Endothelial cell of umbilical vein (primary cell): Measurements from ENCODE around the gene NF1. TPM values are rescaled to one million over a fixed set of nuclear protein-coding genes. Genes with fewer than 3 reads are reported as not detected.

Experiments used
- BruUV-seq: library from RNA; stranded (reverse); fragments of 400-500 nt; replicated peaks from 2 replicates; lab custom pipeline; 2021; lab: Mats Ljungman, UMichigan
- CTCF ChIA-PET: fragments of 300-600, 350-600 bp; sonication (Branson Sonifier 250); formaldehyde crosslinking; loops from one replicate; lab custom pipeline; 2021; ENCODE audit warnings: antibody characterized with exemption, inconsistent platforms; lab: Charles Lee
- POLR2A ChIA-PET: fragments of 300-600, 350-600 bp; sonication (Branson Sonifier 250); formaldehyde crosslinking; loops from one replicate; lab custom pipeline; 2021; ENCODE audit warnings: antibody characterized with exemption, inconsistent platforms; lab: Charles Lee
- DNase-seq: peaks from one replicate; pipeline ENCODE4 v3.0.0-alpha.2; 2011; ENCODE audit warnings: low read depth, low spot score
- FAIRE-seq: peaks from 2 replicates; lab custom pipeline; 2011; peaks lifted over from hg19 to GRCh38; lab: Jason Lieb, UNC
- H2AFZ ChIP-seq: 2 replicates; pipeline ENCODE4 v1.6.0; 2012; ENCODE audit warnings: low read depth, low read length, control low read depth, inconsistent platforms
- H3K27ac ChIP-seq: 2 replicates; pipeline ENCODE4 v1.5.1; 2011; ENCODE audit warnings: low read depth, mild to moderate bottlenecking, control low read depth, low read length, moderate library complexity; ENCODE audit not compliant: insufficient read depth
- H3K27me3 ChIP-seq, 2 experiments: 2 replicates each; pipeline versions ENCODE4 v1.6.0 to v1.6.1; 2011; ENCODE audit warnings: low read length in 2 of 2, mixed read lengths in 1 of 2; ENCODE audit not compliant: control insufficient read depth in 2 of 2, insufficient read depth in 2 of 2
- H3K36me3 ChIP-seq, 2 experiments: 2 replicates in 1 of 2; 3 replicates in 1 of 2; pipeline ENCODE4 v1.5.1; 2011; ENCODE audit warnings: low read length in 2 of 2, mild to moderate bottlenecking in 1 of 2, moderate library complexity in 1 of 2; ENCODE audit not compliant: control insufficient read depth in 2 of 2, insufficient read depth in 2 of 2; ENCODE audit errors: extremely low read depth in 1 of 2
- H3K4me1 ChIP-seq: 3 replicates; pipeline ENCODE4 v1.5.1; 2011; ENCODE audit warnings: mild to moderate bottlenecking, low read length; ENCODE audit not compliant: control insufficient read depth, insufficient read depth; ENCODE audit errors: extremely low read depth
- H3K4me2 ChIP-seq: 2 replicates; pipeline ENCODE4 v1.6.1; 2011; ENCODE audit warnings: low read length, control low read depth, mixed read lengths; ENCODE audit not compliant: insufficient read depth
- H3K4me3 ChIP-seq, 3 experiments: fragments of 200-600 bp in 1 of 3; sonication (generic), shearing (Covaris generic) in 1 of 3; replicated peaks in 1 of 3; 2 replicates each; pipeline ENCODE4 v1.5.1; 2011 to 2016; ENCODE audit warnings: control low read depth in 3 of 3, low read length in 3 of 3, mild to moderate bottlenecking in 2 of 3, inconsistent platforms in 1 of 3, low read depth in 1 of 3, moderate library complexity in 1 of 3; ENCODE audit not compliant: insufficient read depth in 1 of 3
- H3K79me2 ChIP-seq: 2 replicates; pipeline ENCODE4 v1.6.0; 2012; ENCODE audit warnings: low read length, inconsistent platforms; ENCODE audit not compliant: control insufficient read depth, insufficient read depth
- H3K9ac ChIP-seq: replicated peaks from 2 replicates; pipeline ENCODE3; 2011; ENCODE audit warnings: low read length, control low read depth; ENCODE audit not compliant: insufficient read depth; ENCODE audit errors: extremely low read depth
- H3K9me1 ChIP-seq: replicated peaks from 3 replicates; pipeline ENCODE4 v1.6.0; 2011; ENCODE audit warnings: mild to moderate bottlenecking, low read length; ENCODE audit not compliant: control insufficient read depth, insufficient read depth; ENCODE audit errors: extremely low read depth
- H3K9me3 ChIP-seq: replicated peaks from 2 replicates; pipeline ENCODE4 v1.5.1; 2012; ENCODE audit warnings: low read length, inconsistent platforms; ENCODE audit not compliant: control insufficient read depth, insufficient read depth
- H4K20me1 ChIP-seq: replicated peaks from 2 replicates; pipeline ENCODE3; 2011; ENCODE audit warnings: mild to moderate bottlenecking, low read length; ENCODE audit not compliant: control insufficient read depth, insufficient read depth; ENCODE audit errors: extremely low read depth
- EZH2 ChIP-seq: IDR thresholded peaks from 2 replicates; pipeline ENCODE4 v1.6.1; 2012; ENCODE audit warnings: borderline replicate concordance, low read depth, mild to moderate bottlenecking, moderate library complexity, low read length, inconsistent platforms; ENCODE audit not compliant: severe bottlenecking
- FOS ChIP-seq: IDR thresholded peaks from 2 replicates; pipeline ENCODE4 v1.6.1; 2011; ENCODE audit warnings: mild to moderate bottlenecking, low read length, moderate library complexity, borderline replicate concordance; ENCODE audit not compliant: insufficient read depth
- JUN ChIP-seq: IDR thresholded peaks from 2 replicates; pipeline ENCODE4 v1.6.1; 2011; ENCODE audit warnings: borderline replicate concordance, low read depth; ENCODE audit not compliant: insufficient read length, insufficient read depth
- MAX ChIP-seq: IDR thresholded peaks from 2 replicates; pipeline ENCODE4 v1.6.1; 2011; ENCODE audit not compliant: insufficient read depth, insufficient read length
- MYC ChIP-seq: IDR thresholded peaks from one replicate; pipeline ENCODE4 v1.6.1; 2011; ENCODE audit warnings: mild to moderate bottlenecking, low read depth, low read length
- dilution Hi-C: fragments of 300-500 bp; cut with MboI; formaldehyde crosslinking; loops from one replicate; pipeline ENCODE4 v1.15.0; 2019; ENCODE audit warnings: low sequenced_read_pairs; ENCODE audit not compliant: extremely low pct_ligation_motif_present
- intact Hi-C: fragments of 100-400 bp; cut with micrococcal nuclease; formaldehyde crosslinking; loops from one replicate; pipeline ENCODE4 v1.10.0; 2022
- polyA plus RNA-seq, 4 experiments: library from polyadenylated mRNA; depleted of rRNA in 3 of 4; stranded (reverse) in 3 of 4; unstranded in 1 of 4; fragments of >200 nt; gene quantifications; 2 replicates each; pipeline versions ENCODE4 v1.2.1 to v1.2.3, GENCODE V29; 2011 to 2012; ENCODE audit warnings: missing spikeins in 1 of 4
- total RNA-seq: library from RNA; stranded (reverse); gene quantifications from 2 replicates; pipeline ENCODE4 v1.2.3, GENCODE V29; 2021

Gene NF1
- total and polyA plus RNA-seq, 2 donors (not counting 3 experiments of a cell fraction or from before 2014, with no cell fraction given): 13.7 to 42.4 TPM

GRCh38 chr17:31158746-31159377 lies 64.1 kb downstream of the NF1 start:
- peak; percentile 12 for DNase-seq
- no peak for FAIRE-seq
- BruUV-seq: no TSS peak
- ChIA-PET POLR2A (no interaction called here), CTCF (no interaction called here)
- no peaks in the 10 kb centered on the region for H3K27me3 ChIP-seq
- TF ChIP-seq FOS (no peak), EZH2 (no peak)
- H3K79me2 ChIP-seq: no peaks in the 10 kb centered on the region
- H3K27ac ChIP-seq: no peak overlapping the region
- H3K9me3 ChIP-seq: no peaks in the 10 kb centered on the region
- H4K20me1 ChIP-seq: no peaks in the 10 kb centered on the region
- no peak overlapping the region for H3K4me3 ChIP-seq
- H3K9ac ChIP-seq: no peak overlapping the region
- H3K4me2 ChIP-seq: no peak overlapping the region
- H3K36me3 ChIP-seq: peaks cover 0 to 2% of the 10 kb centered on the region in 2 experiments
- H3K4me1 ChIP-seq: no peaks in the 10 kb centered on the region
- no peak overlapping the region for H2AFZ ChIP-seq
- dilution Hi-C loops (no loop called here), intact Hi-C loops (no loop called here)
- no peaks in the 10 kb centered on the region for H3K9me1 ChIP-seq

GRCh38 chr17:31163091-31163781 lies 68.5 kb downstream of the NF1 start:
- no TSS peak for BruUV-seq
- Histone ChIP-seq H3K79me2 (no peaks in the 10 kb centered on the region), H3K9ac (no peak overlapping the region), H4K20me1 (no peaks in the 10 kb centered on the region), H3K36me3 (peaks cover 0 to 2% of the 10 kb centered on the region in 2 experiments), H2AFZ (no peak overlapping the region), H3K4me1 (no peaks in the 10 kb centered on the region), H3K9me1 (no peaks in the 10 kb centered on the region), H3K27me3 (no peaks in the 10 kb centered on the region), H3K4me3 (no peak overlapping the region), H3K4me2 (no peak overlapping the region), H3K27ac (no peak overlapping the region), H3K9me3 (no peaks in the 10 kb centered on the region)
- CTCF ChIA-PET: no interaction called here
- TF ChIP-seq MAX (no peak), JUN (no peak), MYC (no peak)
- dilution Hi-C loops: no loop called here
- intact Hi-C loops: no loop called here
- no peak for FAIRE-seq
- no peak for DNase-seq
- POLR2A ChIA-PET: no interaction called here
